Measurements from ENCODE around the gene PAX8.

PAX8 gene

GRCh38 chr2:113202305-113203216 is 76.2 kb downstream of the PAX8 start:
- DNase-seq: no peak

GRCh38 chr2:113201496-113202304 is 77.0 kb downstream of the PAX8 start:
- no peak for DNase-seq

GRCh38 chr2:113200736-113201490 is 77.8 kb downstream of the PAX8 start:
- no peak for DNase-seq

- no peak for DNase-seq
Measured at GRCh38 chr2:113200236-113200635, 78.5 kb downstream of the PAX8 start.

GRCh38 chr2:113198790-113199612 is 79.7 kb downstream of the PAX8 start:
- DNase-seq: peak in 1 of 2 donors; percentile 12

- DNase-seq: no peak
Measured at GRCh38 chr2:113198048-113198789, 80.5 kb downstream of the PAX8 start.

GRCh38 chr2:113197347-113198047 is 81.2 kb downstream of the PAX8 start:
- no peak for DNase-seq

- DNase-seq: no peak
Measured at GRCh38 chr2:113196839-113197238, 81.9 kb downstream of the PAX8 start.

GRCh38 chr2:113195923-113196501 is 82.7 kb downstream of the PAX8 start:
- no peak for DNase-seq

- no peak for DNase-seq
Measured at GRCh38 chr2:113192459-113193100, 86.1 kb downstream of the PAX8 start.

- no peak for DNase-seq
Measured at GRCh38 chr2:113190871-113191270, 87.8 kb downstream of the PAX8 start.

GRCh38 chr2:113187771-113188170 is 91.0 kb downstream of the PAX8 start:
- DNase-seq: no peak

- no peak for DNase-seq
Measured at GRCh38 chr2:113186433-113186796, 92.3 kb downstream of the PAX8 start.

GRCh38 chr2:113185664-113186432 is 92.9 kb downstream of the PAX8 start:
- no peak for DNase-seq

- DNase-seq: no peak
Measured at GRCh38 chr2:113184531-113185230, 94.0 kb downstream of the PAX8 start.

GRCh38 chr2:113183703-113184102 is 95.0 kb downstream of the PAX8 start:
- no peak for DNase-seq

- no peak for DNase-seq
Measured at GRCh38 chr2:113183264-113183663, 95.5 kb downstream of the PAX8 start.

- DNase-seq: no peak
Measured at GRCh38 chr2:113182471-113183260, 96.1 kb downstream of the PAX8 start.

Data from bone marrow (tissue), 2 donors.